ENCODE measurements around the gene KDM4B.

GRCh38 chr19:5035105-5035761 lies 66.3 kb downstream of the KDM4B start:
- TF ChIP-seq POLR2A (IDR thresholded peaks at IDR 0.05) = no peak
- TF ChIP-seq CTCF (IDR thresholded peaks at IDR 0.05) = no peak
- no peak for TF ChIP-seq EP300 (IDR thresholded peaks at IDR 0.05)
- no peak for TF ChIP-seq POLR2AphosphoS5 (IDR thresholded peaks at IDR 0.05)

Measured in gastroesophageal sphincter (tissue), 3 donors.